Pancreas (tissue), 10 donors: Measurements from ENCODE around the gene PSPC1. TPM values are rescaled to one million over a fixed set of nuclear protein-coding genes. Genes with fewer than 3 reads are reported as not detected.
"Not testable (repeated sequence)": the region's sequence is repeated elsewhere in the genome, so short reads cannot be mapped to it uniquely, and the experiment has no call there.

ENCODE experiments used
- ATAC-seq, 4 donors: fragments of 200-7000 bp; cut with Tn5 transposase; one replicate each; pipeline versions ENCODE4 v1.8.0 to v1.9.1; 2020; ENCODE audit warnings: mild to moderate bottlenecking in 4 of 4, moderate library complexity in 4 of 4
- DNase-seq, 6 donors: peaks; one replicate each; pipeline ENCODE4 v3.0.0-alpha.2; 2020
- FAIRE-seq: peaks from 2 replicates; lab custom pipeline; 2012; peaks lifted over from hg19 to GRCh38; lab: Jason Lieb, UNC
- H3K27ac ChIP-seq, 4 donors: fragments of 200-600 bp; sonication (generic); 1 replicate in 3 of 4; 2 replicates in 1 of 4; pipeline versions ENCODE4 v1.5.0 to v1.8.0; 2020
- H3K27me3 ChIP-seq, 4 donors: fragments of 200-600 bp; one replicate each; pipeline ENCODE4 v1.8.0; 2021
- H3K36me3 ChIP-seq, 3 donors: fragments of 200-600 bp; sonication (generic) in 1 of 3; one replicate each; pipeline versions ENCODE4 v1.5.0 to v1.8.0; 2020 to 2021
- H3K4me1 ChIP-seq, 3 donors: fragments of 200-600 bp; one replicate each; pipeline ENCODE4 v1.8.0; 2021
- H3K4me3 ChIP-seq, 4 donors: fragments of 200-600 bp; sonication (generic) in 2 of 4; one replicate each; pipeline versions ENCODE4 v1.5.0 to v1.8.0; 2020 to 2021
- H3K9me3 ChIP-seq, 4 donors: fragments of 200-600 bp; one replicate each; pipeline ENCODE4 v1.8.0; 2021
- WGBS, 2 donors: extraction: QIAGEN DNeasy Blood & Tissue Kit; methylation state at CpG; one replicate each; pipeline ENCODE4 v1.1.7; 2013; 5-methylcytosine and 5-hydroxymethylcytosine counted together
- intact Hi-C, 3 donors: fragments of 100-400 bp; cut with DNase I; formaldehyde crosslinking; loops; one replicate each; pipeline versions ENCODE4 v1.11.1 to v1.14.2; 2022
- polyA plus RNA-seq, 2 donors: library from polyadenylated mRNA; stranded (reverse); fragments of 200-250 nt; gene quantifications; one replicate each; pipeline ENCODE4 v1.2.3, GENCODE V29; 2013
- total RNA-seq, 6 donors: library from RNA; stranded (reverse); fragmentation: NEBNext Ultra II Directional in 4 of 6; extraction: Animal tissue kit (Norgen Biotek cat#: 25700) in 4 of 6; gene quantifications; one replicate each; pipeline versions ENCODE4 v1.2.1 to v1.2.4, GENCODE V29; 2021 to 2023
- TF ChIP-seq, protein P1 (sequence below), 4 donors: fragments of 200-600 bp; sonication (generic) in 3 of 4; IDR thresholded peaks; one replicate each; pipeline versions ENCODE4 v1.5.0 to v1.8.0; 2021; ENCODE audit warnings: antibody characterized with exemption in 4 of 4
- donor health status: healthy with polysubstance abuse.
- donor health status: DM: no; HTN: no; CAD: no; lungs with moderate emphysema.
- donor health status: DM: no; HTN: no; CAD: no.
- donor health status: control.
- donor health status: control.
- donor health status: Bipolar disorder and iron deficiency.
- donor health status: DM: yes; HTN: yes; CAD: no.
- donor health status: DM: no; HTN: no; CAD: no.
- donor health status: DM: no; HTN: no; CAD: no.
- donor health status: DM: yes; HTN: yes; CAD: no.

The PSPC1 gene
- total RNA-seq = 10 to 100 TPM; 14.2 to 21.6 (median 16.9) TPM
- polyA plus RNA-seq = 10 to 100 TPM; 17.4 to 22.7 TPM

- DNase-seq = peak; percentile 92 to 99 (median 96)
- H3K27me3 ChIP-seq, intact Hi-C loops, H3K4me1 ChIP-seq, H3K36me3 ChIP-seq, H3K9me3 ChIP-seq: not testable (repeated sequence)
- ATAC-seq = peak; percentile 93 to 98 (median 97)
- WGBS, 2 donors = 19% methylated on average over 50 of the region's 50 CpGs
- H3K4me3 ChIP-seq = peak within 1 kb of the TSS; percentile 55 to 95 (median 86)
- peak; percentile 98 for FAIRE-seq
- peak within 1 kb of the TSS; percentile 79 to 92 (median 86) for H3K27ac ChIP-seq
These were observed at the start of gene PSPC1 for GRCh38 chr13:19782727-19783682. Gene PSPC1, minus strand, starts transcription at chr13:19782945. Its CDS starts 188 bp downstream, at chr13:19782757.

DNA sequence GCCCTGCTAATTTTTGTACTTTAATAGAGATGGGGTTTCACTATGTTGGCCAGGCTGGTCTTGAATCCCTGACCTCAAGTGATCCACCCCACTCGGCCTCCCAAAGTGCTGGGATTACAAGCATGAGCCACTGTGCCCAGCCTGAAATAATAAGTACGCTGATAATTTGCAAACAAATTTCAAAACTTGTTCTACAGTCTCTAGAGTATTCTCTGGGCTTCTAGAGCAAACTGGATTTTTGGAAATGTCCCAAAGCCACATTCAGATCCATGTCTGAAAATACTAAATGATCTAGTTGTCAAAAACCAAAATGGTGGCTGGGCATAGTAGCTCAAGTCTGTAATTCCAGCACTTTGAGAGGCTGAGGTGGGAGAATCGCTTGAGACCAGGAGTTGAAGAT is 39.9 kb upstream of the PSPC1 start:
- Histone ChIP-seq H3K9me3 (no peaks in the 10 kb centered on the region), H3K4me1 (no peaks in the 10 kb centered on the region), H3K4me3 (no peak overlapping the region), H3K36me3 (peaks cover 0 to 11% (median 8%) of the 10 kb centered on the region in 3 donors), H3K27me3 (no peaks in the 10 kb centered on the region), H3K27ac (no peak overlapping the region)
- TF ChIP-seq, protein P1, sequence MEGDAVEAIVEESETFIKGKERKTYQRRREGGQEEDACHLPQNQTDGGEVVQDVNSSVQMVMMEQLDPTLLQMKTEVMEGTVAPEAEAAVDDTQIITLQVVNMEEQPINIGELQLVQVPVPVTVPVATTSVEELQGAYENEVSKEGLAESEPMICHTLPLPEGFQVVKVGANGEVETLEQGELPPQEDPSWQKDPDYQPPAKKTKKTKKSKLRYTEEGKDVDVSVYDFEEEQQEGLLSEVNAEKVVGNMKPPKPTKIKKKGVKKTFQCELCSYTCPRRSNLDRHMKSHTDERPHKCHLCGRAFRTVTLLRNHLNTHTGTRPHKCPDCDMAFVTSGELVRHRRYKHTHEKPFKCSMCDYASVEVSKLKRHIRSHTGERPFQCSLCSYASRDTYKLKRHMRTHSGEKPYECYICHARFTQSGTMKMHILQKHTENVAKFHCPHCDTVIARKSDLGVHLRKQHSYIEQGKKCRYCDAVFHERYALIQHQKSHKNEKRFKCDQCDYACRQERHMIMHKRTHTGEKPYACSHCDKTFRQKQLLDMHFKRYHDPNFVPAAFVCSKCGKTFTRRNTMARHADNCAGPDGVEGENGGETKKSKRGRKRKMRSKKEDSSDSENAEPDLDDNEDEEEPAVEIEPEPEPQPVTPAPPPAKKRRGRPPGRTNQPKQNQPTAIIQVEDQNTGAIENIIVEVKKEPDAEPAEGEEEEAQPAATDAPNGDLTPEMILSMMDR (IDR thresholded peaks at IDR 0.05) = no peak
- FAIRE-seq = no peak
- 89 to 95% methylated on average over 3 of the region's 3 CpGs for WGBS, 2 donors
- no peak for DNase-seq
- ATAC-seq = no peak
- intact Hi-C loops = no loop called here

DNA sequence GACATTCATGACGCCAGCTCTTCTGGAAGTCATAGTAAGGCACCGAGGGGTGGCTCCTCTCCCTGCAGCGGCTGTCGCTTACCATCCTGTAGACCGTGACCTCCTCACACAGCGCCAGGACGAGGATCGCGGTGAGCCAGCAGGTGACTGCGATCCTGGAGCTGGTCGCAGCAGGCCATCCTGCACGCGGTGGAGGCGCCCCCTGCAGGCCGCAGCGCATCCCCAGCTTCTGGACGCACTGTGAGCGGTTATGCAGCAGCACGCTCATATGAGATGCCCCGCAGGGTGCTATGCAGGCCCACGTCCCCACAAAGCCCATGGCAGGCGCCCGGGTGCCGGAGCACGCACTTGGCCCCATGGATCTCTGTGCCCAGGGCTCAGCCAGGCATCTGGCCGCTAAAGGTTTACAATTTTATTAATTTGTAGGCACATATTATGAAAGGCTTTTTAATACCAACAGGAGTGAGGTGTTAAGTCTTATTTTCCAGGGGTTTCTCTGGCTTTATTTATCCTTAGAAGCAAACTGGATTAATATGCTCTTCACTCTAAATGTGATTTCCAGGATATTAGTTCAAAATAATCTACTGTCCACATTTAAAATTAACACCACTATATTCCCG is 35.6 kb upstream of the PSPC1 start:
- Histone ChIP-seq H3K27ac (no peak overlapping the region), H3K36me3 (peaks cover 0 to 3% (median 0%) of the 10 kb centered on the region in 3 donors), H3K27me3 (no peaks in the 10 kb centered on the region), H3K4me3 (no peak overlapping the region), H3K4me1 (no peaks in the 10 kb centered on the region), H3K9me3 (no peaks in the 10 kb centered on the region)
- DNase-seq (peak; percentile 15 to 70 (median 28)), ATAC-seq (peak in 3 of 4 donors; percentile 40 to 90 (median 56)), FAIRE-seq (no peak)
- WGBS, 2 donors = 59 to 65% methylated on average over 27 of the region's 27 CpGs
- TF ChIP-seq, protein P1 (IDR thresholded peaks at IDR 0.05) = peak in 3 of 4 donors; percentile 10 to 25 (median 15)
- intact Hi-C loops = no loop called here

- Histone ChIP-seq H3K27me3 (no peaks in the 10 kb centered on the region), H3K9me3 (no peaks in the 10 kb centered on the region), H3K27ac (no peak overlapping the region), H3K4me3 (no peak overlapping the region), H3K36me3 (peaks cover 0 to 3% (median 0%) of the 10 kb centered on the region in 3 donors), H3K4me1 (no peaks in the 10 kb centered on the region)
- ATAC-seq (no peak), DNase-seq (no peak), FAIRE-seq (no peak)
- TF ChIP-seq, protein P1 (IDR thresholded peaks at IDR 0.05) = no peak
- WGBS, 2 donors = 89 to 90% methylated on average over 7 of the region's 7 CpGs
- intact Hi-C loops = no loop called here
These were observed 34.9 kb upstream of the PSPC1 start for GRCh38 chr13:19817510-19818158.

DNA sequence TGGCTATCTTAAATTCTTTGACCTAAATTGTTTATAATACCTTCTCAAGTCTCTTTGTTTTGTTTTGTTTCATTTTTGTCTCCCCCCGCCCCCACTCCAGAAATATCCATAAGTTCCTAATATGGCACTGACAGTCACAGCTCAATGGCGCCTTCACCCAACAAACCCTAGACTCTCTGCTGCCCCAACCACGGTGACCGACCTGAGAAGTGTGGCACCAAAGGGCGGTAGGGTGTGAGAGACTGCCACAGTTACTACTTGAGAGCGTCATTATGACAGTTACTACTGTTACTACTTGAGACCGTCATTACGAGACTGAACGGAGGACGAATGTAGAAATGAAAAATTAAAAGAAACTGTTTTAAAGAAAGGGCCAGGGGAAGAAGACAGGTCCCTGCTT is 34.4 kb upstream of the PSPC1 start:
- H3K36me3 ChIP-seq = peaks cover 0 to 3% (median 0%) of the 10 kb centered on the region in 3 donors
- ATAC-seq = no peak
- no peak for DNase-seq
- H3K9me3 ChIP-seq = no peaks in the 10 kb centered on the region
- no peaks in the 10 kb centered on the region for H3K4me1 ChIP-seq
- H3K27me3 ChIP-seq = no peaks in the 10 kb centered on the region
- no peak overlapping the region for H3K4me3 ChIP-seq
- 98% methylated on average over 10 of the region's 10 CpGs for WGBS, 2 donors
- no peak for FAIRE-seq
- H3K27ac ChIP-seq = no peak overlapping the region
- intact Hi-C loops = no loop called here
- TF ChIP-seq, protein P1 (IDR thresholded peaks at IDR 0.05) = no peak

- FAIRE-seq, H3K36me3 ChIP-seq, DNase-seq, H3K4me1 ChIP-seq, H3K27ac ChIP-seq, ATAC-seq, H3K27me3 ChIP-seq, H3K9me3 ChIP-seq, H3K4me3 ChIP-seq, intact Hi-C loops: not testable (repeated sequence)
- WGBS, 2 donors = 94 to 97% methylated on average over 2 of the region's 2 CpGs
These were observed 33.1 kb upstream of the PSPC1 start for GRCh38 chr13:19815842-19816241.
